A549 (cell line): ENCODE data around the gene HDDC2. TPM values are rescaled to one million over a fixed set of nuclear protein-coding genes. Genes with fewer than 3 reads are reported as not detected.
A peak's percentile ranks its signal among the peaks of the same experiment; 100 is the strongest.

Source experiments
- ATAC-seq, 2 experiments: fragments of 200-7000 bp in 1 of 2; fragments of >200 bp in 1 of 2; cut with Nextera tagmentation in 1 of 2; cut with Tn5 transposase in 1 of 2; 3 replicates each; pipeline versions ENCODE4 v1.8.0 to v1.9.1; 2018 to 2020; ENCODE audit warnings: mild to moderate bottlenecking in 1 of 2, moderate library complexity in 1 of 2
- CTCF ChIA-PET: fragments of 300-600 bp; sonication (Branson Sonifier 250); formaldehyde crosslinking; extraction: SDS; loops from one replicate; lab custom pipeline; 2021; ENCODE audit warnings: antibody characterized with exemption, inconsistent platforms; lab: Yijun Ruan, JAX
- POLR2A ChIA-PET: fragments of 350-600 bp; formaldehyde crosslinking; extraction: SDS; loops from one replicate; lab custom pipeline; 2021; ENCODE audit warnings: antibody characterized with exemption, inconsistent platforms; lab: Yijun Ruan, JAX
- DNase-seq, 2 experiments: peaks; one replicate each; pipeline versions ENCODE4 v3.0.0 to v3.0.0-alpha.2; 2011 to 2016; ENCODE audit warnings: low read depth in 1 of 2, low spot score in 1 of 2
- FAIRE-seq: peaks from 2 replicates; lab custom pipeline; 2011; peaks lifted over from hg19 to GRCh38; lab: Jason Lieb, UNC
- H3K27ac ChIP-seq, 2 experiments: fragments of >200 bp; sonication (Bioruptor Twin); formaldehyde crosslinking; 3 replicates each; pipeline ENCODE4 v1.5.1; 2016 to 2017
- H3K4me1 ChIP-seq: fragments of >200 bp; sonication (Bioruptor Twin); formaldehyde crosslinking; 3 replicates; pipeline ENCODE4 v1.6.1; 2016
- H3K4me2 ChIP-seq: fragments of >200 bp; sonication (Bioruptor Twin); formaldehyde crosslinking; 3 replicates; pipeline ENCODE4 v1.6.1; 2016
- H3K4me3 ChIP-seq: fragments of >200 bp; sonication (Bioruptor Twin); formaldehyde crosslinking; 3 replicates; pipeline ENCODE4 v1.5.1; 2016
- H3K9me3 ChIP-seq: fragments of >200 bp; sonication (Bioruptor Twin); formaldehyde crosslinking; 3 replicates; pipeline ENCODE4 v1.6.1; 2016
- CEBPB ChIP-seq, 2 experiments: fragments of >200 bp in 1 of 2; sonication (Bioruptor Twin) in 1 of 2; formaldehyde crosslinking in 1 of 2; IDR thresholded peaks; 2 replicates each; pipeline ENCODE4 v1.6.1; 2012 to 2016
- CTCF ChIP-seq: fragments of >200 bp; sonication (Bioruptor Twin); formaldehyde crosslinking; IDR thresholded peaks from 3 replicates; pipeline ENCODE4 v1.5.1; 2016
- ESRRA ChIP-seq: fragments of 150-350 bp; IDR thresholded peaks from 2 replicates; pipeline ENCODE4 v1.6.1; 2014; ENCODE audit warnings: mild to moderate bottlenecking, low read length, borderline replicate concordance
- HEYL ChIP-seq: fragments of 250-450 bp; sonication (Bioruptor Pico); IDR thresholded peaks from 2 replicates; pipeline ENCODE4 v1.8.0; 2021; ENCODE audit warnings: mild to moderate bottlenecking, moderate library complexity
- HMGXB4 ChIP-seq: fragments of 250-450 bp; sonication (Bioruptor Pico); IDR thresholded peaks from 2 replicates; pipeline ENCODE4 v1.5.0; 2021; ENCODE audit warnings: mild to moderate bottlenecking, moderate library complexity, borderline replicate concordance
- MAX ChIP-seq: IDR thresholded peaks from 2 replicates; pipeline ENCODE4 v1.6.1; 2012
- MAZ ChIP-seq: fragments of 150-350 bp; IDR thresholded peaks from 2 replicates; pipeline ENCODE4 v1.6.1; 2014; ENCODE audit warnings: antibody characterized with exemption, low read depth, low read length, borderline replicate concordance
- NPAS2 ChIP-seq: fragments of 250-450 bp; sonication (Bioruptor Pico); IDR thresholded peaks from 2 replicates; pipeline ENCODE4 v1.8.0; 2022; ENCODE audit warnings: mild to moderate bottlenecking, moderate library complexity, borderline replicate concordance
- NR3C1 ChIP-seq: fragments of >200 bp; sonication (Bioruptor Twin); formaldehyde crosslinking; IDR thresholded peaks from 3 replicates; pipeline ENCODE4 v1.6.1; 2017
- RAD21 ChIP-seq, 2 experiments: fragments of >200 bp in 1 of 2; sonication (Bioruptor Twin) in 1 of 2; formaldehyde crosslinking in 1 of 2; IDR thresholded peaks in 1 of 2; conservative IDR thresholded peaks in 1 of 2; 2 replicates in 1 of 2; 3 replicates in 1 of 2; pipeline ENCODE4 v1.6.1; 2012 to 2018; ENCODE audit warnings: inconsistent platforms in 1 of 2
- REST ChIP-seq: fragments of 200-600 bp; sonication (generic); IDR thresholded peaks from 2 replicates; pipeline ENCODE4 v1.6.1; 2016; ENCODE audit warnings: antibody characterized with exemption, mild to moderate bottlenecking, moderate library complexity
- SMC3 ChIP-seq: fragments of >200 bp; sonication (Bioruptor Twin); formaldehyde crosslinking; IDR thresholded peaks from 3 replicates; pipeline ENCODE4 v1.6.1; 2018; ENCODE audit warnings: inconsistent platforms
- SREBF2 ChIP-seq: fragments of 450-650 bp; IDR thresholded peaks from 2 replicates; pipeline ENCODE4 v1.6.1; 2014; ENCODE audit warnings: mild to moderate bottlenecking, moderate library complexity
- TFCP2L1 ChIP-seq: fragments of 250-450 bp; sonication (Bioruptor Pico); IDR thresholded peaks from 2 replicates; pipeline ENCODE4 v1.5.0; 2021; ENCODE audit warnings: mild to moderate bottlenecking
- WGBS: methylation state at CpG from one replicate; pipeline ENCODE4 v1.1.6; 2017; ENCODE audit errors: missing lambda C conversion rate; 5-methylcytosine and 5-hydroxymethylcytosine counted together
- polyA plus RNA-seq, 4 experiments: library from polyadenylated mRNA; depleted of rRNA in 3 of 4; stranded (reverse); fragments of >200 nt; fragmentation: RNase III in 1 of 4; extraction: RNeasy Plus Mini Kit Qiagen cat#74134 plus additional on column Dnase treatment in 1 of 4; gene quantifications; 2 replicates in 3 of 4; 3 replicates in 1 of 4; pipeline ENCODE4 v1.2.3, GENCODE V29; 2011 to 2017

Gene HDDC2
- polyA plus RNA-seq, 2 of the 4 experiments (the other 2 are of a cell fraction), result 107 to 216 TPM

- H3K4me3 ChIP-seq, result no peak overlapping the region
- no peak for TF ChIP-seq TFCP2L1 (CRISPR knock-in tag)
- TF ChIP-seq MAX, result no peak
- no peak for TF ChIP-seq HMGXB4 (CRISPR knock-in tag)
- no peak for TF ChIP-seq REST
- TF ChIP-seq HEYL (CRISPR knock-in tag), result no peak
- no peak for TF ChIP-seq CEBPB (IDR thresholded peaks at IDR 0.05)
- no peak for TF ChIP-seq SMC3
- TF ChIP-seq NPAS2 (CRISPR knock-in tag), result no peak
- TF ChIP-seq ESRRA, result no peak
Measured at GRCh38 chr6:125316621-125317020, 14.9 kb upstream of the HDDC2 start.

GRCh38 chr6:125315548-125315947 lies 13.8 kb upstream of the HDDC2 start:
- Histone ChIP-seq H3K27ac (no peak overlapping the region), H3K4me1 (peaks cover 15% of the 10 kb centered on the region; the same call in 2 of the 3 replicates), H3K9me3 (no peaks in the 10 kb centered on the region), H3K4me2 (no peak overlapping the region), H3K4me3 (no peak overlapping the region)
- no peak for DNase-seq
- POLR2A ChIA-PET, result no interaction called here
- FAIRE-seq, result no peak
- no peak for ATAC-seq
- WGBS, result 70% methylated on average over 5 of the region's 5 CpGs
- TF ChIP-seq NR3C1 (no peak), REST (no peak), HEYL (CRISPR knock-in tag) (no peak)
- CTCF ChIA-PET, result interaction anchor here (3.7 to 11.4 kb wide), 2 partner anchors 445 to 659 kb away, joined by 15 to 288 read pairs; no protein-coding TSS in a partner anchor

More at GRCh38 chr6:125316621-125317020, 14.9 kb upstream of the HDDC2 start:
- no peak for ATAC-seq
- DNase-seq, result no peak
- 79% methylated on average over 9 of the region's 9 CpGs for WGBS
- Histone ChIP-seq H3K9me3 (no peaks in the 10 kb centered on the region), H3K27ac (no peak overlapping the region), H3K4me2 (no peak overlapping the region), H3K4me1 (peaks cover 13% of the 10 kb centered on the region; the same call in 2 of the 3 replicates)
- no peak for FAIRE-seq
- POLR2A ChIA-PET, result no interaction called here
- CTCF ChIA-PET, result interaction anchor here (0.6 to 11.4 kb wide), 4 partner anchors 353 to 658 kb away, joined by 3 to 288 read pairs (median 9); no protein-coding TSS in a partner anchor

- no peaks in the 10 kb centered on the region for H3K9me3 ChIP-seq
- ATAC-seq (peak; percentile 90 to 93), FAIRE-seq (no peak), DNase-seq (peak; percentile 27 to 53)
- no peak overlapping the region for H3K27ac ChIP-seq
- H3K4me3 ChIP-seq, result no peak overlapping the region
- CTCF ChIA-PET, result interaction anchor here (0.7 to 11.4 kb wide), 22 partner anchors 10 to 667 kb away, joined by 3 to 288 read pairs (median 4); partner anchors contain the start of gene HEY2
- H3K4me1 ChIP-seq, result peaks cover 15% of the 10 kb centered on the region; the same call in 2 of the 3 replicates
- POLR2A ChIA-PET, result no interaction called here
- 21% methylated on average over 10 of the region's 10 CpGs for WGBS
- TF ChIP-seq SMC3 (peak; percentile 87), SREBF2 (no peak), CTCF (peak; percentile 81), RAD21 (conservative IDR thresholded peaks at IDR 0.05 in 1 of 2, IDR thresholded peaks at IDR 0.05 in 1 of 2) (peak; percentile 84 to 86), MAZ (no peak)
- TF ChIP-seq, all 56 proteins: peak for 3
- peak overlapping the region; percentile 33; the same call in 2 of the 3 replicates for H3K4me2 ChIP-seq
Measured at GRCh38 chr6:125314009-125314581, 12.3 kb upstream of the HDDC2 start.
